AG08396 (cell line): ENCODE data around the gene TRIM38.

Source experiments
- DNase-seq: peaks from one replicate; pipeline ENCODE4 v3.0.0; 2012; ENCODE audit warnings: low spot score, mixed read lengths

TRIM38 gene

GRCh38 chr6:26026833-26027490 is 64.4 kb downstream of the TRIM38 start:
- peak; percentile 68 for DNase-seq

GRCh38 chr6:26027491-26028211 is 65.0 kb downstream of the TRIM38 start:
- DNase-seq = no peak

GRCh38 chr6:26028212-26028745 is 65.7 kb downstream of the TRIM38 start:
- DNase-seq = no peak

GRCh38 chr6:26028746-26029569 is 66.4 kb downstream of the TRIM38 start:
- no peak for DNase-seq

GRCh38 chr6:26029570-26029856 is 66.9 kb downstream of the TRIM38 start:
- no peak for DNase-seq

GRCh38 chr6:26029857-26030653 is 67.5 kb downstream of the TRIM38 start:
- no peak for DNase-seq

- DNase-seq = no peak
Observed at GRCh38 chr6:26030716-26031115, 68.1 kb downstream of the TRIM38 start.

- no peak for DNase-seq
Observed at GRCh38 chr6:26031151-26031594, 68.6 kb downstream of the TRIM38 start.

GRCh38 chr6:26031595-26032339 is 69.2 kb downstream of the TRIM38 start:
- peak; percentile 92 for DNase-seq

- no peak for DNase-seq
Observed at GRCh38 chr6:26032340-26033084, 69.9 kb downstream of the TRIM38 start.

- peak; percentile 85 for DNase-seq
Observed at GRCh38 chr6:26033085-26033940, 70.7 kb downstream of the TRIM38 start.

- no peak for DNase-seq
Observed at GRCh38 chr6:26033941-26034354, 71.3 kb downstream of the TRIM38 start.

- DNase-seq = no peak
Observed at GRCh38 chr6:26034905-26035304, 72.3 kb downstream of the TRIM38 start.
